ENCODE data around the gene FHL1. TPM values are rescaled to one million over a fixed set of nuclear protein-coding genes. Genes with fewer than 3 reads are reported as not detected.

The FHL1 gene
- total RNA-seq, 2 experiments from 2014 or later: 27.2 to 28.4 TPM

GRCh38 chrX:136112778-136113177 lies 34.6 kb upstream of the FHL1 start:
- no peaks in the 10 kb centered on the region for H3K27me3 Mint-ChIP-seq
- Histone ChIP-seq H3K36me3 (ENCODE audit: insufficient read depth, low read length) (no peaks in the 10 kb centered on the region), H3K4me1 (ENCODE audit: insufficient read depth, low read length) (no peaks in the 10 kb centered on the region), H3K27ac (ENCODE audit: low read depth in 1 of 2, low read length in 2 of 2) (no peak overlapping the region), H3K4me3 (ENCODE audit: low read length) (no peak overlapping the region), H3K9me3 (ENCODE audit: control insufficient read depth in 1 of 2, insufficient read depth in 1 of 2, low read length in 2 of 2) (no peaks in the 10 kb centered on the region), H3K27me3 (ENCODE audit: control insufficient read depth in 1 of 2, insufficient read depth in 2 of 2, low read length in 2 of 2) (no peaks in the 10 kb centered on the region)
- no peaks in the 10 kb centered on the region for H3K9me3 Mint-ChIP-seq
- intact Hi-C loops (cut with DNase I, micrococcal nuclease): no loop called here
- ChIA-PET CTCF (no interaction called here), POLR2A (no interaction called here)
- H3K27ac Mint-ChIP-seq: no peak overlapping the region
- TF ChIP-seq CTCF (IDR thresholded peaks at IDR 0.05): no peak
- ATAC-seq (ENCODE audit: poor library complexity) (no peak), DNase-seq (no peak)
- no peaks in the 10 kb centered on the region for H3K36me3 Mint-ChIP-seq (ENCODE audit: low read depth)
- H3K4me3 Mint-ChIP-seq: no peak overlapping the region
- H3K4me1 Mint-ChIP-seq (ENCODE audit: low read depth): no peaks in the 10 kb centered on the region

- no peaks in the 10 kb centered on the region for H3K4me1 ChIP-seq (ENCODE audit: insufficient read depth, low read length)
- no peak overlapping the region for H3K4me3 ChIP-seq (ENCODE audit: low read length)
- H3K27me3 Mint-ChIP-seq: no peaks in the 10 kb centered on the region
- H3K4me3 Mint-ChIP-seq: no peak overlapping the region
- no peaks in the 10 kb centered on the region for H3K36me3 Mint-ChIP-seq (ENCODE audit: low read depth)
- no peaks in the 10 kb centered on the region for H3K9me3 ChIP-seq (ENCODE audit: control insufficient read depth in 1 of 2, insufficient read depth in 1 of 2, low read length in 2 of 2)
- H3K4me1 Mint-ChIP-seq (ENCODE audit: low read depth): no peaks in the 10 kb centered on the region
- H3K27me3 ChIP-seq (ENCODE audit: control insufficient read depth in 1 of 2, insufficient read depth in 2 of 2, low read length in 2 of 2): no peaks in the 10 kb centered on the region
- H3K27ac Mint-ChIP-seq: no peak overlapping the region
- H3K27ac ChIP-seq (ENCODE audit: low read depth in 1 of 2, low read length in 2 of 2): no peak overlapping the region
- DNase-seq (no peak), ATAC-seq (ENCODE audit: poor library complexity) (no peak)
- CTCF ChIA-PET: interaction anchor here (1.3 kb wide), 1 partner anchor 10 kb away, joined by 5 read pairs; no protein-coding TSS in a partner anchor
- H3K9me3 Mint-ChIP-seq: no peaks in the 10 kb centered on the region
- POLR2A ChIA-PET: interaction anchor here (0.6 kb wide), 1 partner anchor 50 kb away, joined by 3 read pairs; no protein-coding TSS in a partner anchor
- TF ChIP-seq CTCF (IDR thresholded peaks at IDR 0.05): no peak
- H3K36me3 ChIP-seq (ENCODE audit: insufficient read depth, low read length): no peaks in the 10 kb centered on the region
- intact Hi-C loops (cut with DNase I, micrococcal nuclease): no loop called here
These were observed 32.0 kb upstream of the FHL1 start for GRCh38 chrX:136115126-136115903.

GRCh38 chrX:136115904-136116297 lies 31.4 kb upstream of the FHL1 start:
- TF ChIP-seq CTCF (IDR thresholded peaks at IDR 0.05): no peak
- Histone ChIP-seq H3K36me3 (ENCODE audit: insufficient read depth, low read length) (no peaks in the 10 kb centered on the region), H3K4me3 (ENCODE audit: low read length) (no peak overlapping the region), H3K9me3 (ENCODE audit: control insufficient read depth in 1 of 2, insufficient read depth in 1 of 2, low read length in 2 of 2) (no peaks in the 10 kb centered on the region), H3K4me1 (ENCODE audit: insufficient read depth, low read length) (no peaks in the 10 kb centered on the region), H3K27me3 (ENCODE audit: control insufficient read depth in 1 of 2, insufficient read depth in 2 of 2, low read length in 2 of 2) (no peaks in the 10 kb centered on the region), H3K27ac (ENCODE audit: low read depth in 1 of 2, low read length in 2 of 2) (no peak overlapping the region)
- Mint-ChIP-seq H3K4me1 (ENCODE audit: low read depth) (no peaks in the 10 kb centered on the region), H3K36me3 (ENCODE audit: low read depth) (no peaks in the 10 kb centered on the region), H3K27me3 (no peaks in the 10 kb centered on the region), H3K27ac (no peak overlapping the region), H3K9me3 (no peaks in the 10 kb centered on the region), H3K4me3 (no peak overlapping the region)
- DNase-seq (no peak), ATAC-seq (ENCODE audit: poor library complexity) (no peak)
- ChIA-PET POLR2A (interaction anchor here (0.6 kb wide), 1 partner anchor 51 kb away, joined by 3 read pairs; no protein-coding TSS in a partner anchor), CTCF (interaction anchor here (1.3 kb wide), 1 partner anchor 10 kb away, joined by 5 read pairs; no protein-coding TSS in a partner anchor)
- intact Hi-C loops (cut with DNase I, micrococcal nuclease): no loop called here
